Astrocyte of the cerebellum (primary cell): ENCODE measurements around the gene STYXL1.
A peak's percentile ranks its signal among the peaks of the same experiment; 100 is the strongest.
"Not testable (repeated sequence)": the region's sequence is repeated elsewhere in the genome, so short reads cannot be mapped to it uniquely, and the experiment has no call there.

Experiments used
- DNase-seq: peaks from one replicate; pipeline ENCODE4 v3.0.0-alpha.2; 2011; ENCODE audit warnings: low read depth
- H3K4me3 ChIP-seq: 2 replicates; pipeline ENCODE4 v1.5.1; 2011; ENCODE audit warnings: mild to moderate bottlenecking, low read depth, low read length, moderate library complexity
- in situ Hi-C: cut with HindIII; loops from 2 replicates; pipeline ENCODE4 v1.10.0; 2017; ENCODE audit warnings: low sequenced_read_pairs
- TF ChIP-seq, protein P1 (sequence below): IDR thresholded peaks from 2 replicates; pipeline ENCODE4 v1.5.1; 2012; ENCODE audit warnings: low read length, low read depth, moderate library complexity, mild to moderate bottlenecking; ENCODE audit errors: missing control alignments

Gene STYXL1

DNA sequence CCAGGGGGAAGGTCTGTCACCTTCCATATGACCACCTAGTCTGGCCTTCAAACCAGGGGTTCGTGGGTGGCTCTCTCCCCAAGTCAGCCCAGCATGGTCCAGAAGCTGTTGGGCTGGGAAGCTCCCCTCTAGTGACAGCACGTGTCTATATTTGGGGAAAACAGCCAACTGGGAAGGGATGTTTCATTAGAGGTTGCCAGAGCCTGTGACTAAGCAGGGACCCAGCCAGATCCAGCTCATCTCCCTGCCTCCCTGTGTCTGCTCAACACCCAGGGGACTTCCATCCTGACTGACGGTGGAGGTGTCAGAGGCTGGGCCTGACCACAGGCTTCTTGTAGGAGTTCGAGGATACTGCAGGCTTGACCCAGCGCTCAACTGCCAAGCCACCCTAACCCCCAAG is 10.5 kb downstream of the STYXL1 start:
- no peak for DNase-seq
- in situ Hi-C loops, result loop anchor here (25.0 kb wide), 1 partner anchor 100 kb away; no protein-coding TSS in a partner anchor
- no peak overlapping the region for H3K4me3 ChIP-seq

DNA sequence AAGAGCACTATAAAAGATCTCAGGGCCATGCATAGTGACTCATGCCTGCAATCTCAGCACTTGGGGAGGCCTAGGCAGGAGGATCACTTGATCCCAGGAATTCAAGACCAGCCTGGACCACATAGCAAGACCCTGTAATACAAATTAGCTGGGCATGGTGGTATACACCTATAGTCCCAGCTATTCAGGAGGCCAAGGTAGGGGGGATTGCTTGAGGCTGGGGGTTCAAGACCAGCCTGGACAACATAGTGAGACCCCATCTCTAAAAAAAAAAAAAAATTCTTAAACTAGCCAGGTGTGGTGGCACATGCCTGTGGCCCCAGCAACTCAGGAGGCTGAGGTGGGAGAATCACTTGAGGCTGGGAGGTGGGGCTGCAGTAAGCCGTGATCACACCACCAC is 15.8 kb downstream of the STYXL1 start:
- in situ Hi-C loops, result loop anchor here (25.0 kb wide), 1 partner anchor 105 kb away; no protein-coding TSS in a partner anchor
- TF ChIP-seq, protein P1, sequence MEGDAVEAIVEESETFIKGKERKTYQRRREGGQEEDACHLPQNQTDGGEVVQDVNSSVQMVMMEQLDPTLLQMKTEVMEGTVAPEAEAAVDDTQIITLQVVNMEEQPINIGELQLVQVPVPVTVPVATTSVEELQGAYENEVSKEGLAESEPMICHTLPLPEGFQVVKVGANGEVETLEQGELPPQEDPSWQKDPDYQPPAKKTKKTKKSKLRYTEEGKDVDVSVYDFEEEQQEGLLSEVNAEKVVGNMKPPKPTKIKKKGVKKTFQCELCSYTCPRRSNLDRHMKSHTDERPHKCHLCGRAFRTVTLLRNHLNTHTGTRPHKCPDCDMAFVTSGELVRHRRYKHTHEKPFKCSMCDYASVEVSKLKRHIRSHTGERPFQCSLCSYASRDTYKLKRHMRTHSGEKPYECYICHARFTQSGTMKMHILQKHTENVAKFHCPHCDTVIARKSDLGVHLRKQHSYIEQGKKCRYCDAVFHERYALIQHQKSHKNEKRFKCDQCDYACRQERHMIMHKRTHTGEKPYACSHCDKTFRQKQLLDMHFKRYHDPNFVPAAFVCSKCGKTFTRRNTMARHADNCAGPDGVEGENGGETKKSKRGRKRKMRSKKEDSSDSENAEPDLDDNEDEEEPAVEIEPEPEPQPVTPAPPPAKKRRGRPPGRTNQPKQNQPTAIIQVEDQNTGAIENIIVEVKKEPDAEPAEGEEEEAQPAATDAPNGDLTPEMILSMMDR, result no peak
- H3K4me3 ChIP-seq, result no peak overlapping the region
- DNase-seq, result no peak

More for the DNA sequence above, 10.5 kb downstream of the STYXL1 start:
- TF ChIP-seq, protein P1, result no peak

DNA sequence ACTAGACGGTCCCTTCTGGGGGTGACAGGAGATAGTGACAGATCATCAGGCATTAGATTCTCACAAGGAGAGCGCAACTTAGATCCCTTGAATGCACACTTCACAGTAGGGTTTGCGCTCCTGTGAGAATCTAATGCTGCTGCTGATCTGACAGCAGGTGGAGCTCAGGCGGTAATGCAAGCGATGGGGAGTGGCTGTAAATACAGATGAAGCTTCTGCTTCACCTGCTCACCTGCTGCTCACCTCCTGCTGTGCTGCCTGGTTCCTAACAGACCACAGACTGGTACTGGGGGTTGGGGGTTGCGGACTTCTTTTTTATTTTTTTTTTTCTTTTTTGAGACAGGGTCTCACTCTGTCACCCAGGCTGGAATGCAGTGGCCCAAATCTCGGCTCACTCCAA is 18.1 kb downstream of the STYXL1 start:
- in situ Hi-C loops, result loop anchor here (25.0 kb wide), 1 partner anchor 108 kb away; no protein-coding TSS in a partner anchor
- H3K4me3 ChIP-seq, DNase-seq: not testable (repeated sequence)

- no peak overlapping the region for H3K4me3 ChIP-seq
- TF ChIP-seq, protein P1, result no peak
- DNase-seq, result no peak
- in situ Hi-C loops, result no loop called here
Measured at GRCh38 chr7:76023002-76023401, 24.8 kb downstream of the STYXL1 start.

- DNase-seq, result no peak
- H3K4me3 ChIP-seq, result no peak overlapping the region
- TF ChIP-seq, protein P1, result no peak
- in situ Hi-C loops, result no loop called here
Measured at GRCh38 chr7:76022026-76022780, 25.6 kb downstream of the STYXL1 start.

- TF ChIP-seq, protein P1, result peak; percentile 87
- H3K4me3 ChIP-seq, result no peak overlapping the region
- in situ Hi-C loops, result no loop called here
- DNase-seq, result peak; percentile 12
Measured at GRCh38 chr7:76020031-76020714, 27.6 kb downstream of the STYXL1 start.

DNA sequence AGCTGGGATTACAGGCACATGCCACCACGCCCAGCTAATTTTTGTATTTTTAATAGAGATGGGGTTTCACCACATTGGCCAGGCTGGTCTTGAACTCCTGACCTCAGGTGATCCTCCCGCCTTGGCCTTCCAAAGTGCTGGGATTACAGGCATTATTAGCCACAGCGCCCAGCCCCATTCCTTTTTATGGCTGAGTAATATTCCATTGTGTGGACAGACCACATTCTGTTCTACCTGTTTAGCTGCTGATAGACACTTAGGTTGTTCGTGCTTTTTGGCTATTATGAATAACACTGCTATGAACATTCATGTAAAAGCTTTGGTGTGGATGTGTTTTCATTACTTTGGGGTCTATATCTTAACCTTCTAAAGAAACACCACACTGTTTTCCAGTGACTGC is 29.3 kb downstream of the STYXL1 start:
- in situ Hi-C loops, DNase-seq, H3K4me3 ChIP-seq: not testable (repeated sequence)
